Keratinocyte (primary cell): ENCODE results near the gene CDYL2. TPM values are rescaled to one million over a fixed set of nuclear protein-coding genes. Genes with fewer than 3 reads are reported as not detected.

Source experiments
- DNase-seq: peaks from one replicate; pipeline ENCODE4 v3.0.0-alpha.2; 2011; ENCODE audit warnings: low read depth, missing footprints, low spot score
- FAIRE-seq: peaks from 2 replicates; lab custom pipeline; 2011; peaks lifted over from hg19 to GRCh38; lab: Jason Lieb, UNC
- H2AFZ ChIP-seq: 2 replicates; pipeline ENCODE4 v1.6.0; 2012; ENCODE audit warnings: low read length, control low read depth, inconsistent platforms; ENCODE audit not compliant: control insufficient read depth
- H3K27ac ChIP-seq: 2 replicates; pipeline ENCODE4 v1.5.1; 2011; ENCODE audit warnings: low read length; ENCODE audit not compliant: control insufficient read depth, insufficient read depth
- H3K27me3 ChIP-seq: 3 replicates; pipeline ENCODE4 v1.6.0; 2011; ENCODE audit warnings: low read length; ENCODE audit not compliant: control insufficient read depth, insufficient read depth; ENCODE audit errors: extremely low read depth
- H3K36me3 ChIP-seq, 2 experiments: 2 replicates in 1 of 2; 3 replicates in 1 of 2; pipeline ENCODE4 v1.5.1; 2011; ENCODE audit warnings: low read length in 2 of 2, mild to moderate bottlenecking in 1 of 2; ENCODE audit not compliant: control insufficient read depth in 2 of 2, insufficient read depth in 2 of 2; ENCODE audit errors: extremely low read depth in 1 of 2
- H3K4me1 ChIP-seq: 3 replicates; pipeline ENCODE4 v1.5.1; 2011; ENCODE audit warnings: low read length; ENCODE audit not compliant: control insufficient read depth, insufficient read depth; ENCODE audit errors: extremely low read depth
- H3K4me2 ChIP-seq: 3 replicates; pipeline ENCODE4 v1.6.0; 2011; ENCODE audit warnings: low read depth, low read length; ENCODE audit not compliant: control insufficient read depth, insufficient read depth; ENCODE audit errors: extremely low read depth
- H3K4me3 ChIP-seq, 3 experiments: fragments of 200-600 bp in 1 of 3; sonication (generic) in 1 of 3; 2 replicates in 2 of 3; 3 replicates in 1 of 3; pipeline ENCODE4 v1.5.1; 2011 to 2016; ENCODE audit warnings: low read length in 3 of 3, mild to moderate bottlenecking in 3 of 3, control low read depth in 2 of 3, inconsistent platforms in 1 of 3, low read depth in 1 of 3, mixed read lengths in 1 of 3, mixed run types in 1 of 3, moderate library complexity in 1 of 3; ENCODE audit not compliant: control insufficient read depth in 2 of 3, insufficient read depth in 2 of 3; ENCODE audit errors: extremely low read depth in 1 of 3
- H3K79me2 ChIP-seq: 2 replicates; pipeline ENCODE4 v1.6.0; 2012; ENCODE audit warnings: low read length; ENCODE audit not compliant: control insufficient read depth, insufficient read depth
- H3K9ac ChIP-seq: 3 replicates; pipeline ENCODE4 v1.6.0; 2011; ENCODE audit warnings: low read length; ENCODE audit not compliant: control insufficient read depth, insufficient read depth; ENCODE audit errors: extremely low read depth
- H3K9me1 ChIP-seq: 3 replicates; pipeline ENCODE4 v1.6.0; 2011; ENCODE audit warnings: low read length; ENCODE audit not compliant: control insufficient read depth, insufficient read depth; ENCODE audit errors: extremely low read depth
- H3K9me3 ChIP-seq: 2 replicates; pipeline ENCODE4 v1.5.1; 2012; ENCODE audit warnings: low read depth, low read length; ENCODE audit not compliant: control insufficient read depth
- H4K20me1 ChIP-seq: 3 replicates; pipeline ENCODE4 v1.6.0; 2011; ENCODE audit warnings: low read length; ENCODE audit not compliant: control insufficient read depth, insufficient read depth; ENCODE audit errors: extremely low read depth
- EZH2 ChIP-seq: IDR thresholded peaks from one replicate; pipeline ENCODE4 v1.6.1; 2012; ENCODE audit warnings: inconsistent platforms, mild to moderate bottlenecking, low read length, moderate library complexity
- dilution Hi-C: fragments of 300-500 bp; cut with MboI; formaldehyde crosslinking; loops from one replicate; pipeline ENCODE4 v1.7.0; 2020; ENCODE audit warnings: low sequenced_read_pairs; ENCODE audit not compliant: extremely low pct_ligation_motif_present
- polyA plus RNA-seq, 5 experiments: library from polyadenylated mRNA; depleted of rRNA in 3 of 5; stranded (reverse) in 3 of 5; stranded (forward) in 1 of 5; unstranded in 1 of 5; fragments of >200 nt; gene quantifications; 1 replicate in 1 of 5; 2 replicates in 3 of 5; 3 replicates in 1 of 5; pipeline versions ENCODE4 v1.2.1 to v1.2.3, GENCODE V29; 2011 to 2012; ENCODE audit warnings: missing spikeins in 2 of 5, low read depth in 1 of 5, low replicate concordance in 1 of 5
- TF ChIP-seq, protein P1 (sequence below), 3 experiments: IDR thresholded peaks in 1 of 3; conservative IDR thresholded peaks in 1 of 3; optimal IDR thresholded peaks in 1 of 3; 2 replicates in 2 of 3; 3 replicates in 1 of 3; pipeline versions ENCODE3 to v1.5.1; 2011; ENCODE audit warnings: low read length in 3 of 3, mild to moderate bottlenecking in 3 of 3, moderate library complexity in 2 of 3, control low read depth in 1 of 3, inconsistent platforms in 1 of 3; ENCODE audit not compliant: insufficient read depth in 2 of 3; ENCODE audit errors: extremely low read depth in 1 of 3

The CDYL2 gene
- polyA plus RNA-seq, 1 donor (not counting 4 experiments of a cell fraction or from before 2014, with no cell fraction given): 2.0 TPM

DNA sequence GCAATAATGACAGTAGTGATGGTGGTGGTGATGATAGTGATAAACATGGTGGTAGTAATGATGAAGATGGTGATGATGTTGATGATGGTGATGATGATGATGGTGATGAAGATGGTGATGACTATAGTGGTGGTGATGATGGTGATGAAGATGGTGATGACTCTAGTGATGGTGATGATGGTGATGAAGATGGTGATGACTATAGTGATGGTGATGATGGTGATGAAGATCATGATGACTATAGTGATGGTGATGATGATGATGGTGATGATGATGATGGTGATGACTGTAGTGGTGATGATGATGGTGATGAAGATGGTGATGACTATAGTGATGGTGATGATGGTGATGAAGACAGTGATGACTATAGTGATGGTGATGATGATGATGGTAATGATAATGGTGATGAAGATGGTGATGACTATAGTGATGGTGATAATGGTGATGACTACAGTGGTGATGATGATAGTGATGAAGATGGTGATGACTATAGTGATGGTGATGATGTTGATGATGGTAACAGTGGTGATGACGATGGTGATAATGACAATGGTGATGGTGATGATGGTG lies 228.0 kb downstream of the CDYL2 start:
- Histone ChIP-seq H3K9me3 (no peaks in the 10 kb centered on the region), H3K9ac (no peak overlapping the region), H3K4me1 (no peaks in the 10 kb centered on the region), H3K79me2 (no peaks in the 10 kb centered on the region), H2AFZ (no peak overlapping the region), H3K4me3 (no peak overlapping the region), H3K27ac (no peak overlapping the region), H3K36me3 (no peaks in the 10 kb centered on the region), H3K4me2 (no peak overlapping the region), H3K27me3 (peaks cover 2% of the 10 kb centered on the region), H4K20me1 (no peaks in the 10 kb centered on the region), H3K9me1 (no peaks in the 10 kb centered on the region)
- FAIRE-seq (no peak), DNase-seq (no peak)
- dilution Hi-C loops: no loop called here
- TF ChIP-seq, protein P1, sequence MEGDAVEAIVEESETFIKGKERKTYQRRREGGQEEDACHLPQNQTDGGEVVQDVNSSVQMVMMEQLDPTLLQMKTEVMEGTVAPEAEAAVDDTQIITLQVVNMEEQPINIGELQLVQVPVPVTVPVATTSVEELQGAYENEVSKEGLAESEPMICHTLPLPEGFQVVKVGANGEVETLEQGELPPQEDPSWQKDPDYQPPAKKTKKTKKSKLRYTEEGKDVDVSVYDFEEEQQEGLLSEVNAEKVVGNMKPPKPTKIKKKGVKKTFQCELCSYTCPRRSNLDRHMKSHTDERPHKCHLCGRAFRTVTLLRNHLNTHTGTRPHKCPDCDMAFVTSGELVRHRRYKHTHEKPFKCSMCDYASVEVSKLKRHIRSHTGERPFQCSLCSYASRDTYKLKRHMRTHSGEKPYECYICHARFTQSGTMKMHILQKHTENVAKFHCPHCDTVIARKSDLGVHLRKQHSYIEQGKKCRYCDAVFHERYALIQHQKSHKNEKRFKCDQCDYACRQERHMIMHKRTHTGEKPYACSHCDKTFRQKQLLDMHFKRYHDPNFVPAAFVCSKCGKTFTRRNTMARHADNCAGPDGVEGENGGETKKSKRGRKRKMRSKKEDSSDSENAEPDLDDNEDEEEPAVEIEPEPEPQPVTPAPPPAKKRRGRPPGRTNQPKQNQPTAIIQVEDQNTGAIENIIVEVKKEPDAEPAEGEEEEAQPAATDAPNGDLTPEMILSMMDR (optimal IDR thresholded peaks at IDR 0.05 in 1 of 3, IDR thresholded peaks at IDR 0.05 in 1 of 3, conservative IDR thresholded peaks at IDR 0.05 in 1 of 3; ENCODE audit: extremely low read depth in 1 of 3, insufficient read depth in 2 of 3, low read length in 3 of 3): no peak
- TF ChIP-seq EZH2: no peak

DNA sequence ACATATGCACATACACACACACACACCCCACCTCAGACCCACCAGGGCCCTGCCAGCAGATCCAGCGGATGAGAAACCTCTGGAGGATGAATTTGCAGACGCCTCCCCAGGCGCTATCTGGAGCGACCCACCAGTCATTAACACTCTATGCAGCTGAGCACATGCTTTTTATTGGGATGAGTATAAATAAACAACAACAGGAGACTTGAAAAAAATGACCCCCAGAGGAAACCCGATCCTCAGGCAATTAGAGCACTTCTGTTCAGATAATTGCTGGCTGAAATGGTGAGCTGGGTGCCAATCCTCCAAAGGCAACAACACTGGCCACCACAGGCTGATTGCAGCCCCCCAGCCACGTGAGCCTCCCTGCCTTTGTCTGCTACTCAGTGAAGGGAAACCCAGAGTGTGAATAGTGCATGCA lies 230.7 kb downstream of the CDYL2 start:
- dilution Hi-C loops: no loop called here
- no peak for FAIRE-seq
- no peak overlapping the region for H3K27ac ChIP-seq
- H3K4me1 ChIP-seq: peaks cover 16% of the 10 kb centered on the region
- no peaks in the 10 kb centered on the region for H3K9me3 ChIP-seq
- no peaks in the 10 kb centered on the region for H4K20me1 ChIP-seq
- H3K36me3 ChIP-seq: no peaks in the 10 kb centered on the region
- no peaks in the 10 kb centered on the region for H3K79me2 ChIP-seq
- peaks cover 2% of the 10 kb centered on the region for H3K27me3 ChIP-seq
- no peak for TF ChIP-seq EZH2
- TF ChIP-seq, protein P1 (optimal IDR thresholded peaks at IDR 0.05 in 1 of 3, IDR thresholded peaks at IDR 0.05 in 1 of 3, conservative IDR thresholded peaks at IDR 0.05 in 1 of 3; ENCODE audit: extremely low read depth in 1 of 3, insufficient read depth in 2 of 3, low read length in 3 of 3): no peak
- no peak overlapping the region for H3K9ac ChIP-seq
- H3K4me3 ChIP-seq: no peak overlapping the region
- no peak overlapping the region for H2AFZ ChIP-seq
- H3K9me1 ChIP-seq: no peaks in the 10 kb centered on the region
- no peak overlapping the region for H3K4me2 ChIP-seq
- no peak for DNase-seq
